NT2/D1 (cell line): ENCODE measurements around the gene NFYA.

ENCODE experiments used
- DNase-seq: peaks from one replicate; pipeline ENCODE4 v3.0.0-alpha.2; 2011; ENCODE audit warnings: low read depth, low spot score
- H3K27me3 ChIP-seq: 2 replicates; pipeline ENCODE4 v1.6.0; 2011; ENCODE audit warnings: mild to moderate bottlenecking; ENCODE audit not compliant: insufficient read length, insufficient read depth
- H3K36me3 ChIP-seq: 2 replicates; pipeline ENCODE4 v1.6.1; 2011; ENCODE audit warnings: mild to moderate bottlenecking, low read length, mixed read lengths; ENCODE audit not compliant: insufficient read depth, insufficient read length
- H3K4me1 ChIP-seq: 2 replicates; pipeline ENCODE4 v1.5.1; 2011; ENCODE audit not compliant: insufficient read depth, insufficient read length
- H3K4me3 ChIP-seq: 2 replicates; pipeline ENCODE4 v1.5.1; 2011; ENCODE audit warnings: low read depth; ENCODE audit not compliant: insufficient read length
- H3K9ac ChIP-seq: 2 replicates; pipeline ENCODE4 v1.6.0; 2011; ENCODE audit warnings: low read depth; ENCODE audit not compliant: insufficient read length
- H3K9me3 ChIP-seq: 2 replicates; pipeline ENCODE4 v1.5.1; 2011; ENCODE audit warnings: mild to moderate bottlenecking, low read length; ENCODE audit not compliant: insufficient read depth
- SUZ12 ChIP-seq: IDR thresholded peaks from 2 replicates; pipeline ENCODE4 v1.6.1; 2011; ENCODE audit not compliant: insufficient read length, insufficient read depth; ENCODE audit errors: extremely low read depth
- YY1 ChIP-seq: IDR thresholded peaks from 2 replicates; pipeline ENCODE4 v1.6.1; 2011; ENCODE audit not compliant: insufficient read length, insufficient read depth
- ZNF274 ChIP-seq: IDR thresholded peaks from 2 replicates; pipeline ENCODE4 v1.6.1; 2011; ENCODE audit warnings: mild to moderate bottlenecking, low read depth, low read length

NFYA gene

GRCh38 chr6:41055149-41055548, 17.6 kb upstream of the NFYA start:
- no peak overlapping the region for H3K4me3 ChIP-seq
- no peaks in the 10 kb centered on the region for H3K27me3 ChIP-seq
- TF ChIP-seq ZNF274 (no peak), SUZ12 (no peak), YY1 (no peak)
- no peaks in the 10 kb centered on the region for H3K4me1 ChIP-seq
- no peaks in the 10 kb centered on the region for H3K36me3 ChIP-seq
- H3K9me3 ChIP-seq, result no peaks in the 10 kb centered on the region
- DNase-seq, result no peak
- no peak overlapping the region for H3K9ac ChIP-seq

GRCh38 chr6:41056768-41057490, 15.8 kb upstream of the NFYA start:
- no peaks in the 10 kb centered on the region for H3K4me1 ChIP-seq
- TF ChIP-seq SUZ12 (no peak), YY1 (no peak), ZNF274 (no peak)

GRCh38 chr6:41058783-41059181, 14.0 kb upstream of the NFYA start:
- H3K4me3 ChIP-seq, result no peak overlapping the region
- DNase-seq, result no peak
- H3K9ac ChIP-seq, result no peak overlapping the region
- TF ChIP-seq YY1, result no peak
- TF ChIP-seq SUZ12, result no peak
- no peak for TF ChIP-seq ZNF274
- H3K36me3 ChIP-seq, result peaks cover 7% of the 10 kb centered on the region
- H3K27me3 ChIP-seq, result no peaks in the 10 kb centered on the region
- no peaks in the 10 kb centered on the region for H3K9me3 ChIP-seq
- H3K4me1 ChIP-seq, result no peaks in the 10 kb centered on the region

More at GRCh38 chr6:41056768-41057490, 15.8 kb upstream of the NFYA start:
- H3K9ac ChIP-seq, result no peak overlapping the region
- H3K4me3 ChIP-seq, result no peak overlapping the region
- no peaks in the 10 kb centered on the region for H3K27me3 ChIP-seq
- peaks cover 6% of the 10 kb centered on the region for H3K36me3 ChIP-seq
- no peak for DNase-seq
- H3K9me3 ChIP-seq, result no peaks in the 10 kb centered on the region

GRCh38 chr6:41059556-41059955, 13.2 kb upstream of the NFYA start:
- Histone ChIP-seq H3K36me3 (peaks cover 15% of the 10 kb centered on the region), H3K9ac (no peak overlapping the region), H3K4me1 (no peaks in the 10 kb centered on the region), H3K9me3 (no peaks in the 10 kb centered on the region), H3K4me3 (no peak overlapping the region), H3K27me3 (no peaks in the 10 kb centered on the region)
- TF ChIP-seq YY1 (no peak), ZNF274 (no peak), SUZ12 (no peak)
- DNase-seq, result no peak

GRCh38 chr6:41061196-41061726, 11.5 kb upstream of the NFYA start:
- DNase-seq, result no peak
- TF ChIP-seq ZNF274 (no peak), SUZ12 (no peak), YY1 (no peak)
- no peaks in the 10 kb centered on the region for H3K4me1 ChIP-seq
- no peak overlapping the region for H3K9ac ChIP-seq
- H3K9me3 ChIP-seq, result no peaks in the 10 kb centered on the region
- no peaks in the 10 kb centered on the region for H3K27me3 ChIP-seq
- H3K4me3 ChIP-seq, result no peak overlapping the region
- H3K36me3 ChIP-seq, result peaks cover 26% of the 10 kb centered on the region

- TF ChIP-seq YY1, result no peak
- no peak for TF ChIP-seq SUZ12
- TF ChIP-seq ZNF274, result no peak
- DNase-seq, result no peak
Observed at GRCh38 chr6:41062056-41062455, 10.7 kb upstream of the NFYA start.

GRCh38 chr6:41063884-41064285, 8.9 kb upstream of the NFYA start:
- Histone ChIP-seq H3K36me3 (peaks cover 40% of the 10 kb centered on the region), H3K4me1 (no peaks in the 10 kb centered on the region), H3K4me3 (no peak overlapping the region), H3K27me3 (no peaks in the 10 kb centered on the region), H3K9ac (no peak overlapping the region), H3K9me3 (no peaks in the 10 kb centered on the region)
- TF ChIP-seq ZNF274, result no peak
- no peak for TF ChIP-seq YY1
- TF ChIP-seq SUZ12, result no peak
- DNase-seq, result no peak

More at GRCh38 chr6:41062056-41062455, 10.7 kb upstream of the NFYA start:
- Histone ChIP-seq H3K4me3 (no peak overlapping the region), H3K9me3 (no peaks in the 10 kb centered on the region), H3K9ac (no peak overlapping the region), H3K27me3 (no peaks in the 10 kb centered on the region), H3K36me3 (peaks cover 30% of the 10 kb centered on the region), H3K4me1 (no peaks in the 10 kb centered on the region)
